Measurements from ENCODE around the gene B3GAT1. TPM values are rescaled to one million over a fixed set of nuclear protein-coding genes. Genes with fewer than 3 reads are reported as not detected.

The B3GAT1 gene
- total RNA-seq, 1 donor from 2014 or later: 31.8 TPM

DNA sequence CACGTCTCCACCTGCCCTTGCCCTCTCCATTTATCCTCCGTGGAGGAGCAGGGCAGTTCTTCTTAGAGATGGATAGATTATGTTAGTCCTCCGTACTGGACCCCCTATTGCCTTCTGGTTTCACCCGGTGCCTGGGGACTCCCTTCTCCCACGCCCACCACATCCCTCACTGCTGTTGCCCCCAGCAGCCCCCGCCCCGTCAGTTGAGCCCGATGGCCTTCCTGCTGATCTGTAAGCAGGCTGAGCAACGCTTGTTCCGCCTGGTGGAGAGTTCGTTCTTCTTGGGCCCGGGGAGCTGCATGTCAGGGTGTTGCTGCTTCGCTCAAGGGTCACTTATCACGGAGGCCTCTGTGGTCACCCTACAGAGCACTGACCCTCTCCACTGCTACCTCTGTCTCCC, 34.2 kb downstream of the B3GAT1 start:
- TF ChIP-seq CTCF (conservative IDR thresholded peaks at IDR 0.05): no peak
- no peak for DNase-seq (ENCODE audit: low read depth, low spot score)
- Mint-ChIP-seq H3K27ac (ENCODE audit: unreplicated experiment) (no peak overlapping the region), H3K36me3 (ENCODE audit: low read depth) (peaks cover 4% of the 10 kb centered on the region), H3K9me3 (no peaks in the 10 kb centered on the region), H3K4me3 (no peak overlapping the region), H3K27me3 (ENCODE audit: low read depth) (no peaks in the 10 kb centered on the region), H3K4me1 (no peaks in the 10 kb centered on the region)

DNA sequence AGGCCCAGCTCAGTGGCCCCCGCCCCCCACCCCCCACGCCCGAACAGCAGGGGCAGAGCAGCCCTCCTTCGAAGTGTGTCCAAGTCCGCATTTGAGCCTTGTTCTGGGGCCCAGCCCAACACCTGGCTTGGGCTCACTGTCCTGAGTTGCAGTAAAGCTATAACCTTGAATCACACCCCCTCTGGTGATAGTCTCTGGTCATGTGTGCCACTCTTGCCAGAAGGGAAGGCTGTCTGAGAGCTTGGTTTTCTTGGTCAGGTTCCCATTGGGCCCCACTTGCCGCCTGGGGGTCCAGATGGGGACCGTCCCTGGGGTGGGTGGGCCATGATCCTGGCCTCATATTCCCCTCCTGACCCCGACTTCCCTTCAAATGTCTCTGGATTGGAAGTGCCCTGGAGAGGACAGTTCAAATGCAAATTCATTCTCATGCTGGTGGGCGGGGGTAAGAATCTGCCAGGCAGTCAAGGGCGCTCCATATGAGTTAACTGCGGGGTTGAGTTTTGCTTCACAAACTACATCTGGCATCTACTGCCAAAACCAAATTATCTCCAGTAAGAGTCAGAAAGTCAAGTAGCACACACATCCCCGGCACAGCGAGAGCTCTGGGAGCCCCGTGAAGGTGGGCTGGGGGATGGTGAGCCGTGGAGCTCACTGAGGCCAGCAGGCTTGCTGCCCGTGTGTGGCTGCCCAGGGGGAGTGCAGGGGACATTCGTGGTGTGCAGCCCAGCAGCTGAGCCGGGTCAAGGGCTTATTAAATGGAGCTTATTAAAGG, 35.7 kb downstream of the B3GAT1 start:
- H3K27me3 Mint-ChIP-seq (ENCODE audit: low read depth): no peaks in the 10 kb centered on the region
- no peaks in the 10 kb centered on the region for H3K4me1 Mint-ChIP-seq
- no peak for DNase-seq (ENCODE audit: low read depth, low spot score)
- H3K9me3 Mint-ChIP-seq: no peaks in the 10 kb centered on the region
- no peak overlapping the region for H3K27ac Mint-ChIP-seq (ENCODE audit: unreplicated experiment)
- no peak for TF ChIP-seq CTCF (conservative IDR thresholded peaks at IDR 0.05)
- no peak overlapping the region for H3K4me3 Mint-ChIP-seq
- peaks cover 4% of the 10 kb centered on the region for H3K36me3 Mint-ChIP-seq (ENCODE audit: low read depth)

DNA sequence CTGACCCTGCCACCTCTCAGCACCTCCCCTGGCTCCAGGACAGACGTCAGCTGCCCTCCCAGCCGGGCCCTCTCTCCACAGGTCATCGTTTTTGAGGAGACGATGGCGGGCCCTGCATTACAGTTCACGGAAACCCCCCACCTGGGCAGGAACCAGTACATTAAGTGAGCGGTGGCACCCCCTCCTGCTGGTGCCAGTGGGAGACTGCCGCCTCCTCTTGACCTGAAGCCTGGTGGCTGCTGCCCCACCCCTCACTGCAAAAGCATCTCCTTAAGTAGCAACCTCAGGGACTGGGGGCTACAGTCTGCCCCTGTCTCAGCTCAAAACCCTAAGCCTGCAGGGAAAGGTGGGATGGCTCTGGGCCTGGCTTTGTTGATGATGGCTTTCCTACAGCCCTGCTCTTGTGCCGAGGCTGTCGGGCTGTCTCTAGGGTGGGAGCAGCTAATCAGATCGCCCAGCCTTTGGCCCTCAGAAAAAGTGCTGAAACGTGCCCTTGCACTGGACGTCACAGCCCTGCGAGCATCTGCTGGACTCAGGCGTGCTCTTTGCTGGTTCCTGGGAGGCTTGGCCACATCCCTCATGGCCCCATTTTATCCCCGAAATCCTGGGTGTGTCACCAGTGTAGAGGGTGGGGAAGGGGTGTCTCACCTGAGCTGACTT, 37.0 kb downstream of the B3GAT1 start:
- Mint-ChIP-seq H3K9me3 (no peaks in the 10 kb centered on the region), H3K36me3 (ENCODE audit: low read depth) (peaks cover 4% of the 10 kb centered on the region), H3K4me1 (no peaks in the 10 kb centered on the region), H3K4me3 (no peak overlapping the region), H3K27me3 (ENCODE audit: low read depth) (no peaks in the 10 kb centered on the region), H3K27ac (ENCODE audit: unreplicated experiment) (no peak overlapping the region)
- TF ChIP-seq CTCF (conservative IDR thresholded peaks at IDR 0.05): no peak
- no peak for DNase-seq (ENCODE audit: low read depth, low spot score)

- no peak overlapping the region for H3K27ac Mint-ChIP-seq (ENCODE audit: unreplicated experiment)
- H3K4me3 Mint-ChIP-seq: no peak overlapping the region
- DNase-seq (ENCODE audit: low read depth, low spot score): no peak
- H3K27me3 Mint-ChIP-seq (ENCODE audit: low read depth): no peaks in the 10 kb centered on the region
- no peaks in the 10 kb centered on the region for H3K9me3 Mint-ChIP-seq
- no peak for TF ChIP-seq CTCF (conservative IDR thresholded peaks at IDR 0.05)
- no peaks in the 10 kb centered on the region for H3K4me1 Mint-ChIP-seq
- H3K36me3 Mint-ChIP-seq (ENCODE audit: low read depth): peaks cover 4% of the 10 kb centered on the region
These were observed 37.9 kb downstream of the B3GAT1 start for GRCh38 chr11:134374171-134374570.

DNA sequence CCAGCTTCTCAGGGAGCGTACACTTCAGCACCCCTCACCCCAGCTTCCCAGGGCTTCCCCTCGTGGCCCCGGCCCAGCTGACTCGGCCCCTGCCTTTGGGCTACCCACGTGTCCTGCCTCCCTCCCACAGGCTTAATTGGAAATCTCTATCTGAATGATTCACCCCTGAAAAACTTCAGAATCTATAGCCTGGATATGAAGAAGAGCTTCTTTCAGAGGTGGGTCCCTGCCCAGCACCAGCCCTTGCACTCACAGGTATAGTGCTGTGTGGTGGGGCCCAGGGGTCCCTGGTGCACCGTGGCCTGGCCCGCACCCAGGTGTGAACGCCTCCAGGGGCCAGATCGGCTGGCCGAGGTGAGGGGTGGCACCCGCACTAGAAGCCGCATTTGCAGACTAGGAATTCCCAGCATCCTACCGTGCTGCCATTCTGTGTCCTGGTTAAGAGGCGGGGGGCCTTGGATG, 38.4 kb downstream of the B3GAT1 start:
- H3K4me3 Mint-ChIP-seq: no peak overlapping the region
- H3K9me3 Mint-ChIP-seq: no peaks in the 10 kb centered on the region
- DNase-seq (ENCODE audit: low read depth, low spot score): no peak
- no peaks in the 10 kb centered on the region for H3K4me1 Mint-ChIP-seq
- H3K27me3 Mint-ChIP-seq (ENCODE audit: low read depth): no peaks in the 10 kb centered on the region
- H3K27ac Mint-ChIP-seq (ENCODE audit: unreplicated experiment): no peak overlapping the region
- H3K36me3 Mint-ChIP-seq (ENCODE audit: low read depth): peaks cover 4% of the 10 kb centered on the region
- no peak for TF ChIP-seq CTCF (conservative IDR thresholded peaks at IDR 0.05)

Data from neural crest cell (in vitro differentiated cells).